ENCODE measurements around the gene SLC4A5. TPM values are rescaled to one million over a fixed set of nuclear protein-coding genes. Genes with fewer than 3 reads are reported as not detected.
A peak's percentile ranks its signal among the peaks of the same experiment; 100 is the strongest.

Gene SLC4A5
- total RNA-seq, 1 donor from 2014 or later = 0.89 TPM

DNA sequence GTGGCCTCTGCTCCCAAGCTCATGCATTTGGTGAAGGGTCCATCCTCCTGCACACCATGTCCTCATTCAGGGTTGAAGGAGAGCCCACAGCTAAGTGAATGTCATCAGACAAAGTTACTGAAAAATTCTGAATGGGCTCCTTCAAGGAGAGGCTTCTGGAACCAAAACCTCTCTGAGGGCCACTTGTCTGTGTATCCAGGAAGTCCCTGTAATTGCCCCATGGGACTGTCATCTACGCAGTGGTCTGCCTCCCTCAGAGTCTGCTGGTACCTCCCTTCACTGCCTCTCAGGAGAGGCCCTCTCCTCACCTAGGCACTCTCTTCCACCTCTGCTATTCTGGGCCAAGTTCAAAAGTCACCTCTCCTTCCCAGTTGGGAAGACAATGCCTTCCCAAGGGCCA, 68.0 kb downstream of the SLC4A5 start:
- DNase-seq (ENCODE audit: low read depth) = no peak

DNA sequence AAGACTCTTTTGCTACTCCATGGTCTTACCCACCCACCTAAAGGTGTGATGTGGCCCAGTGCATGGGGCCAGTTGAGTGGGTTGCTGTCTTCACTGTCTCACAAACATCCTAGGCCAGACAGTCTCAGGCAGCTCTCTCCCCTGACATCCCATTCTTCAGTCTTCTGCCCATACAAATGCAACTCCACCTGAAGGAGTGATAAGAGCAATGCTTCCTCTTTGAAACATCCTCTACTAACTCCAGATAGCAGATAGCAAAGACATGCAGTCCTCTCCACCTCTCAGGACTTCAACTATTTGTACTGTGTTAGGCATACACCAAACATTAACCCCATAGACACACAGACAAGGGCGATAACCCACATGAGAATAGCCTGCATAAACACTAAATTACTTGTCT, 73.5 kb downstream of the SLC4A5 start:
- DNase-seq (ENCODE audit: low read depth) = no peak

DNA sequence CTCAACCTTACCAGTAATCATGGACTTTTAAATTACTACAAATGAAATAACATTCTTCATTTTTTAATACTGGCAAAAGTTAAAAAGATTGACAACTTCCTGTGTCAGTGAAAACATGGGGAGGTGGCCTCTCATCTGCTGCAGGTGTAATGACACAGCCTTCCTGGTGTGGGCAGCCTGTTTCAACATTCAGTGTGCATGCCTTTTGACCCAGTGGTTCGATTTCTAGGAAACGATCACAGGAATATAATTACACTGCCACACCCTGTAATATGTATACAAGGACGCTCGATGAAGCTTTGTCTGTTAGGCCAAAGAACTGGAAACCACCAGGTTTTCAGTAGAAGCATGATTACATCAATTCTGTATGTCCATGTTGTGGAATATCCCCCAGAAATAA, 76.1 kb downstream of the SLC4A5 start:
- peak; percentile 41 for DNase-seq (ENCODE audit: low read depth)

DNA sequence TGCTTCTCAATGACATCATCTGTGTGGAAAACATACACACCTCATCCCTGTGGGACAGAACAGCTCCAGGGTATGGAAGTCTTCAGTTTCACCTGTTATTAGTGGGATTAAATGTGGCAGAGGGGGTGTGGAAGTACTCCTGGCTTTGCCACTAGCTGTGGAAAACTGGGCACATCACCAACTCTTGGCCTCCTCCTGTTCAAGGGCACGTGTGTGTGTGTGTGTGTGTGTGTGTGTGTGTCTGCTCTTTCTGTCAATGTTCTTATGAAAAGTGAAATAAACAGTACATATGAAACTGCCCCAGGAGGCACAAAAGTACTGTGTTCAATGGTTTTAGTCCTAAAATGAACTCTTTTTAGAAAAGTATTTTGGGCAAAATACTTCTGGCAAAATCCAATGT, 78.9 kb downstream of the SLC4A5 start:
- no peak for DNase-seq (ENCODE audit: low read depth)

DNA sequence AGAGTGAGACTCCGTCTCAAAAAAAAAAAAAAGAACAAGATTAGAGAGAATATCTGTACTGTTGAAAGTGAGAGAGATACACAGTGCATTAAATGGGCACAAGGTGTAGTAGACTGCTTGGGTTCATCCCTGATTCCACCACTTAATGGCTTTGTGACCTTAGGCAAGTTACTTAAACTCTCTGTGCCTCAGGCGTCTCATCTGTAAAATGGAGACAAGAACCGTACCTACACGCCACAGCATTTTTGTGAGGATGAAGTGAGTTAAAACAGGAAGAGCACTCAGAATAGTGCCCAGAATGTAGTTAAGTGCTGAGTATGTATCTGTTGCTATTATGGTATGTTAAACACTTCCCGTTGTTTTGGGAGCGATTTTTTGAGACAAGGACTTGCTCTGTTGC, 80.5 kb downstream of the SLC4A5 start:
- no peak for DNase-seq (ENCODE audit: low read depth)

DNA sequence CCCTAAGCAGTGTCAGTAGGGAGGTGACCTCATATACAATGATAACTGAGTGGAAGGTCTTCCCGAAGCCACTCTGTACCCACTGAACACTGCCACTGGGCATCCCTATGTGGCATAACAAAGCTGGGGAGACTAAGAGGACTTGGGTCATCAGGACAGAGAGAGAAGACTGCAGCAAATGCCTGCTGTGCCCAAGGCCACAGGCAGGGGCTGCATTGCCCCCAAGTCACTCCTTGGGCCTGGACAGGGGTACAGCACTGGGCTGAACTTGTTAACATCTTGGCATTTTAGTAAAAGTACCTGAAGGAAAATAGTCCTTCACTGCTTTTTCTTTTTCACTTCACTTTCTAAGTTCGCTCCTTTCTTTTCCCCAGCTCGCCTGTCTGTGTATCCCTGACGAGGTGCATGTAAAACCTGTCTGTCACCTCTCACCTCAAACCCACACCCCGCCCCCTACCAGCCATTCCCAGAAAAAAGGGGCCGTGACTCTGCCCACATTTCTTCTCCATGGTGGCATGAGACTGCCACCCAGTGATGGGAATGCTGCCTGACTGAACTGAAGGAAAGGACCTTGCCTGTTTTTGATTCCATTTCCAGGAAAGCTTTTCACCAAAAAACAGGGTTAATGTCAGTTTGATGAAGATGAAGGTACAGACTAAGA, 81.9 kb downstream of the SLC4A5 start:
- peak; percentile 38 for DNase-seq (ENCODE audit: low read depth)

DNA sequence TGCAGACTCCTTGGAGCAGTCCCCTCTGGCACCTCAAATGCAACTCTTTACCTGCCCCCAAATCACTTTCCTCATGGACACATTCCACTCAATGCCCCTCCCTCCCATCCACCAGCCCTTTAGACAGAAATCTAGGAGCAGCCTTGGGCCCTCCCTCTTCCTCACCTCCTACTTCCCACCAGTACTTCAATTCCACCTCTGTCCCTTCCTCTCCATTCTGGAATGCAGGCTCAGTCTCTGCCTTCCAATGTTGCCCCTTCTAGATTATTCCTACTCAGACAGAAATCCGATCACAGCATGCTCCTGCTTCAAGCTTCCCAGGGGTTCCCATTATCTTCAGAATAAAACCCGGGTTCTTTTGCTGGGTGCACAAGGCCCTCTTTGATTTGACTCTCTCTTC, 82.7 kb downstream of the SLC4A5 start:
- DNase-seq (ENCODE audit: low read depth) = no peak

DNA sequence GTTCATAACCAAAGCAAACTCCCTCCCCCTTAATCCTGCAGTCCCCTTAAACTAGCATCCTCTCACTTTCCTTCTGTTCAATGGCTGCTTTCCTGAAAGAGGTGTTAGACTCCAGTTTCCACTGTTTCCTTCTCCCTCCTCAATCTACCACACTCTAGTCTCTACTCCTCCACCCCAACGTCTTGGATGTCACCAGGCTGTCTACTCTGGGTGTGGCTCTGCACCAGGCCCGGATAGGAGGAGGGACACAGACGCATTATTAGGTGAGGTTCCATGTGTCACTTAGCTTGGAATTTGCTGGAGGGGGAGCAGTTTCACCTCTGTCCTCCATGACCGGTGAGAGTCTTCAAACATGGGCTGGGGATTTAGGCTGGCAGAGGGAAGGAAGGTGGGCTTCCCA, 83.5 kb downstream of the SLC4A5 start:
- no peak for DNase-seq (ENCODE audit: low read depth)

DNA sequence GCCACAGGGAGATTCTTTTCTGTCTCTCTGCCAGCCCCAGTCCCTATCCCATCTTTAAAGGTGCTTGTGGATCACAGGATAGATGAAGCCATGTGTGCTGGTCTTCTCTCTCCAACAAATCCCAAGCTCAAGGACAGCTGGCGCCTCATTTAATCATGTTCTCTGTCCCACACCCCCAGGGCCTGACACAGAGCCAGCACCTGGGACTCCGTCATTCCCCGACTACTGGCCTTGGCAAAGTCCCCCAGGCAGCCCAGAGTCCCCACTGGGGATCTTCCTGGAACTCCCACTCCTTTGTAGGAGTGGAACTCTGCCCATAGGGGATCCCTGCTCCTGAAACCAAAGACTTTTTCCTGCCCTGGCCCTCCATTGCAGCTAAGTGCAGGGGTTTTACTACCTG, 84.0 kb downstream of the SLC4A5 start:
- DNase-seq (ENCODE audit: low read depth) = no peak

DNA sequence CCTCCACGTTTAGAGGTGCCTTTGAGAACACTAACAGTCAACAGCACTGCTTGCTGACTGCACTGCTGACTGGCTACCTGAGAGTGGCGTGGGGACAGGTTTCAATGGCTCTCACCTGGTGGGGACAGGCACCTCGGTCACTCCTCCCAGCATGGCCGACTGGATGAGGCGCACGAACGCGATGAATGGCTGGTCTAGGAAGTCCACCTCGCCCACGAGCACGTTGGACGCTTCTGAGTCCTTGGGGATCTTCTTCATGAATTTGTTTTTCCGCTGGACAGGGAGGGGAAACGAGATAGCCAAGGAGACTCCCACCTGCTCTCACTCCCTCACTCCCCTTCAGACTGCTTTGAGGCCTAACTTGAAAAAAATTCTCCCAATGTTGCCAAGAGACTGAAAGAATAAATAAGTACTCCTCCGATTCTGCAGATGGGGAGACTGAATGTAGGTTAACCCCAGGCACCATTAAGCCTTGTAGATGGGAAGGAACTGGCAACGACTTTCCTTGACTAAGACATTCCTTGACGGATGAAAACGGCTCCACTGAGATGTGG, 87.5 kb downstream of the SLC4A5 start:
- DNase-seq (ENCODE audit: low read depth) = no peak

DNA sequence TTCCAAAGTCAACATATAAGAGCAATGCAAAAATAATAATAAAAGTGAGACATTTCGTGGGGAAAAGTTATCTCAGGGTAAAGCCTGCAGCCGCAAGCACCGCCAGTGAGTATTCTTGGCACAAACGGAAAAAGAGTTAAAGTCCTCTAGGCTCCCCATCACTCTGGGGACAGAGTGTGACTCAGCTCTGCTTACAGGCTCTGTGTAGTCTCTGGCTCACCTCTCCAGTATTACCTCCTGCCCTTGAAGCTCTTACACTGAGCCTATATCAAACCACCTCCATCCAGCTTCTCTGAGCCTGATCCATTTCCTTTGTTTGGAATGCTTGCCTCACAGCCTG, 89.3 kb downstream of the SLC4A5 start:
- peak; percentile 4 for DNase-seq (ENCODE audit: low read depth)

DNA sequence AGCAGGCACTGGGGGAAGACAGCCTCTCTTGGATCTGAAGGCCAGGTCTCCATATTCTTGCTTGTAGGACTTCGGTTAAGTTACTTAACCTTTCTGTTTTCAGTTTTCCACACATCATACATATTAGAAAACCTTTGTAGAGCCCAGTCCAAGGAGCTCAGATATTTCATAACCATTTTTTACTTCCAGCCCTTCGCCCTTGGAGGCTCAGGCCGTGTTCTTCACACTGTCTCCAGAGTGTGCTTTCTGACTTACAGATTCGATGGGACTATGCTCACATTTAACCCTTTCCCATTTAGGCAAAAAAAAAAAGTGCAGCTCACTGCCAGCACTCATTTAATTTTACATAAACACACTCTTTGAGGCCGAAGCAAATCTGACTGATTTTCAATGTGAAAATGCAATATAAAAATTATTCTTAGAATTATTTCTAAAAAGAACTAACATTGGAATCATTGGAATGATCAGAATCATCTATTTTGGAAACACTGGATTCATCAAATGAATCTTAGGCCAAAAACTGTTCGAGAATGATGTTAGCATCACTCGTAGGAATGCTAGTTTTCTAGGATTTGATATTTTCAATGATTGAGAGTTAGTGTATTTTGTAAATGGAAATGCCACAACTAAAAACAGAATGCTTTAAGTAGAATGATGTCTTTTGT, 89.8 kb downstream of the SLC4A5 start:
- no peak for DNase-seq (ENCODE audit: low read depth)

DNA sequence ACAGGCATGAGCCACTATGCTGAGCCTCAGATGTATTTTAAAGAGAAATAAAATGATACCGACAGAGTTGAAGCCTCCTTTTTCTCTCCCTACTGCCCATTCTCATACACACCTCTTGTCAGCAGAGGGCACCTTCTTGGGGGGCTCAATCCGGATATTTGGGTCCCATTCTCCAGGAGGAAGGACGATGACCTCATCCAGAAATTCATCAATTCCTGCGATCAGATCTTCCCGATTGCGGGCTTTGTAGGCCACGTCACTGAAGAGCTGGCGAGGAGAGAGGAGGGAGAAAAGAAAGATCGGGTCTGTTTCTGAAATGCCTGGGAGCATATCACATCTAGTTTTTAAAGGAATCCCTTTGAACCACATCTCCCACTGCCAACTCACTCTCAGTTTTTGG, 90.4 kb downstream of the SLC4A5 start:
- no peak for DNase-seq (ENCODE audit: low read depth)

DNA sequence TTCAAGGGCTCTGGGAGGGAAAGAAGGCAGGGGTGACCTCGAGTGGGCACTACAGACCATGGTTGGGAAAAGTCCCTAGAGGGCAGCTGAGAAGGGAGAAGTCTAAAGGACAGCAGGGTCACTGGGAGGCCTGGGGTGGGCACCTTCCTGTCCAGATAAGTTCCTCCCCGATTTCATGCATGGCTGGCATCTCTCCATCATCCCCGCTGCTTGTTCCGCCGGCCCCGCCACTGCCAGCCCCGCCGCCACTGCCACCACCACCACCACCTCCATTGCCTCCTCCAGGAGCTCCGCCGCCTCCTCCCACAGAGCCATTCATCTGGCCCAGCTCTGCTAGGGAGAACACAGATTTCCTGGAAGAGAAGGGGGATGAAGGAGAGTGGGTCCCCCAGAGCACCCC, 91.2 kb downstream of the SLC4A5 start:
- DNase-seq (ENCODE audit: low read depth) = no peak

DNA sequence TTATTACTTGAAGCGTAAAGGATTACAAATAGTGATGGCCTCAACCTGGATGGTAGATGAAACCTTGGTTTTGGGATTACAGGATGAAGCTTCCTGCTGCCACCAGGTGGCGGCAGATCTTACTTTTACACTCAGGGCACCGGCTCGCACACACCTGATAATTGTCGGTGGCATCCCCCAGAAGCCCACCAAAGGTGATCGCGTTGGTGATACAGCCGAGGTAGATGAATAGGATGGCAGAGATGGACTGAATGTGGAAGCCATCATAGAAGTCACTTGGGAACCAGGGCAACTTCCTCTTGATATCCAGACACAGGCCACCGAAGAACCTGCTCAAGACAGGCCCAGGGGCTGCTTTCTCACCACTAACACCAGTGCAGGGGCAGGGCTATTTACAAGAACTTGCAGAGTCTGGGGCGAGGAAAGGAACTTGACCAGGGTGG, 93.0 kb downstream of the SLC4A5 start:
- peak; percentile 33 for DNase-seq (ENCODE audit: low read depth)

DNA sequence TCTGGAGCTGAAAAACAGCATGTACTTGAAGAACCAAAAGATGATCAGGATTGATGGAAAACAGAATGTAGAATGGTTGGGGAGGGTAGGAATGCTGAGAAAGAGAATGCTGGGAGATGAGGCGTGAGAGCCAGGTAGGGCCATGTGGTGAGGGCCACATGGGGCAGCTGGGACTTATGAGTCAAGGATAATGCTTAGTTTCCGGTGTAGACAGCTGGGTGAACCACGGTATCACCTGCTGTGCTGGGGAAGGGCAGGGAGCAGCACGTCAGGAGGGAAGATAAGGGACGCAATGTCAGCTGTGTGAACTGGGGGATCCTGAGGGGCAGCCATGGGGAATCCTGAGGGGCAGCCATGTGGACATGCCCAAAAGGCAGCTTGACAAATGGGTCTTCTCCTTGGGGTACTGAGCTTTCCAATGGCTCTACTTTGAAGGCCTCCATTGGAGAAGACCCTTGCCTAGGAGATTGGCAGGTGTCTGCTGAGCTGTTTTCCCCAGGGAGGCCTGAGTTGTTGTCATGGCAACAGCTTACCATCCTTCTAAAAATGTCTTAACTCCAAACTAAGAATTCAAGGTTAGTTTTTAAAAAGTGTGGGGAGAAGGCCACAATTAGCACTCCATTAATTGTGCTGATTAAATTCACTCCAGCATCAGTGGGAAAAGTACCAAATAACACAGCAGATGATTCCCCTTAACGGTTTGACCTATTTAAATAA, 93.7 kb downstream of the SLC4A5 start:
- no peak for DNase-seq (ENCODE audit: low read depth)

DNA sequence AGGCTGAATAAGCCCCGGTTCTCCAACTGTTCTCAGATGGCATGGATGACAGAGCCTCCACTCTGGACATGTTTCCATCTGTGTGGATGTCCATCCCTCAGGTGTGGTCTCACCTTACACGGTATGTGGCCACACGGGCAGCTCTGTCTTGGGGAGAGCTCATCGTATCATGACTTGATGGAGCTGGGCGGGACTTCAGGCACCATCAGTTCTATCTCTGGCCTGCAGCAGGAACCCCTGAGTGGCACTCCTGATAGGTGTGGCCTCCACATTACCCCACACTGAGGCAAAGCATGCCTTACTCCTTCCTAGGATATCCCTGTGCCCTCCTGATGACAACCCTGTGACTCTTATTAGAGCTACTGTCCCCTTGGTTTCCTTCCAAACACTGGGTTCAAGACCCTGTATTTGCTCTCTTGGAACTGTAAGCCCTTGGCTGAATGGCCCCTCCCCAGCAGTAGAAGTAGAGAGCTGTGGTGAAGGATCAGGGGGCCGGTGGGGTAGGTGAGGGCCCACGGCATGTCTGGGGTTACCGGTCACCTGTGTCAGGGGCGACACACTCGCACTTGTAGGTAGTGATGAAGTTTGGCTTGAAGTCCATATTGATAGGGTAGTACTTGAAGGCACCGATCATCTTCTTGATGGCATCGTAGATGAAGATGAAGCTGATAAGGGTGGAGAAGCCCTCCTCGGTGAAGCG, 96.6 kb downstream of the SLC4A5 start:
- no peak for DNase-seq (ENCODE audit: low read depth)

DNA sequence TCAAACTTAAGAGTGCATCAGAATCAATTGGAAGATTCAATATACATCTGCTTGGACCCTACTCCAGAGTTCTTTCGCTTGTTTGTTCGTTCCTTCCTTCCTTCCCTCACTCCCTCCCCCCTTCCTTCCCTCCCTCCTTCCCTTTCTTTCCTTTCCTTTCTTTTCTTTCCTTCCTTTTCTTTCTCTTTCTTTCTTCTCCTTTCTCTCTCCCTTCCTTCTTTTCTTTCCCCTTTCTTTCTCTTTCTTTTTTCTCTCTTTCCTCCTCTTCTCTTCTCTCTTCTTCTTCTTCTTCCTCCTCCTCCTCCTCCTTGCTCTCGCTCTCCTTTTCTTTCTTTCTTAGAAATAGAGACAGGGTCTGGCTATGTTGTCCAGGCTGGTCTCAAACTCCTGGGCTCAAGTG, 98.9 kb downstream of the SLC4A5 start:
- no peak for DNase-seq (ENCODE audit: low read depth)

DNA sequence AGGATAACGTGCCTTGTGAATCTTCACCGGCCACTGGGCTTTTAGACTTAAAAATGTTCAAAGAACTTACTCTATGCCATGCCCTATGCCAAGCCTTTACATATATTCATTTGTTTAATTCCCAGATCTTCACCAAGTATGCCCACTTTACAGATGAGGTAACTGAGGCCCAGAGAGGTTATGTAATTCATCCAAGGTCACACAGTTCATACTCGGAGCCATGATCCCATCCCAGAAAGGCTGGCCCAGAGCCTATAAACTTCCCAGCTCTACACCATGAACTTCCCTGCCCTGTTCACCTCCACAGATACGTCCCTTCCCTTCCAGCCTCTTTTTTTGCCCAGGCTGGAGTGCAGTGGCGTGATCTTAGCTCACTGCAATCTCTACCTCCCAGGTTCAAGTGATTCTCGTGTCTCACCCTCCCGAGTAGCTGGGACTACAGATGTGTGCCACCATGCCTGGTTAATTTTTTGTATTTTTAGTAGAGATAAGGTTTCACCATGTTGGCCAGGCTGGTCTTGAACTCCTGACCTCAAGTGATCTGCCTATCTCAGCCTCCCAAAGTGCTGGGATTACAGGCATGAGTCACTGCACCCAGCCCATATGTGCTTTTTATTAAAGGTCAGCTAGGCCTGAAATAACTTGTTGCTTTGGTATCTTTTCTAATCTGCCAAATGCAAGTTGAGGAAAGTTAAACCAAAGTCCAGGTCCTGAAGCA, 100.7 kb downstream of the SLC4A5 start:
- no peak for DNase-seq (ENCODE audit: low read depth)

DNA sequence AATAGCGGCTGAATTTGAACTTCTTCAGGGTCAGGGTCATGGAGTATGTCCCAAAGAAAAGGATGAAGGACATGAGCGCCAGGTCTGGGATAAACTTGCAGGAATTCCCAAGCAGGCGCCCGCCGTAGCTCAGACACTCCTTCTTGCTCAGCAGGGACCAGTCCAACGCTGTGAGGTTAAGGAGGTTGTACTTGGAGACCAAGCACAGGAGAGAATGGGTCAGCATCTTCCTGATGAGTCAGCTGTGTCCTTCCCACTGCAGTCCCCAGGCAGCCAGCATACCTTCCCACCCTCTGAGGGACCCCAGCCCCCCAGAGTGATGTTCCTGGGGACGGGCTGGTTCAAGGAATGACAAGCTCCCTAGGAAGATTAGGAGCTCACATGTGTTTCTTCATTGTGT, 103.9 kb downstream of the SLC4A5 start:
- DNase-seq (ENCODE audit: low read depth) = no peak

DNA sequence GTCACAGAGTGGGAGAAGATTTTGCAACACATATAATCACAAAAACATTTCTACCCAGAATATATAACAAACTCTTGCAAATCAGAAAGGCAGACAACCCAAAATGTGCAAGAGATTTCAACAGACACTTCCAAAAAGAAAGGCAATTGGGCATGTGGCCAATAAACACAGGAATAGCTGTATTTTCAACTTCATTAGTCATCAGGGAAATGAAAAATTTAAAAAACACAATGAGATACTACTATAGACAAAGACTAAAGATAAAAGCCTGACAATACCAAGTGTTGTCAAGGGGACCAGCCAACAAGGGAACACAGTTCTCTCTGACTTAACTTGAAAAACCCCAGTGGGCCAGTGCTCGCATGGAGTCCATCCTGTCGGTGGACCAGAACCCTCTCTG, 104.3 kb downstream of the SLC4A5 start:
- peak; percentile 11 for DNase-seq (ENCODE audit: low read depth)

DNA sequence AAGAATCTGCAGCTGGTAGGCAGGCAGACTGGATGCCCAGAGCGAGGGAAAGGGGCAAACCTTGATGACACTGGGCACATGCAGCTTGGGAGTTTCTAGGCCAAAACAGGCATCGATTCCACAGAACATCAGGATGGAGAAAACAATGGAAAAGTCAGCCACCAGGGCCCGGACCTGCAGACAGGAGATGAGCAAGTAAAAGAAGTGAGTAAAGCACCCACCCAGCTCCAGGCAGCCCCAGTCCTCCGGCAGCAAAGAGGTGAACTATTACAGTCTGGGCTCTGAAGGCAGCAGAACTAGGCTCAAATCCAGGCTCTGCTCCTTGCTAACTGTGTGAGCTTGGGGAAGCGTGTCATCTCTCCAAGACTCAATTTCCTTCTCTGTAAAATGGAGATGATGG, 108.2 kb downstream of the SLC4A5 start:
- no peak for DNase-seq (ENCODE audit: low read depth)
